HG02870 (cell line): ENCODE measurements around the gene SBK3.
A peak's percentile ranks its signal among the peaks of the same experiment; 100 is the strongest.
"Not testable (repeated sequence)": the region's sequence is repeated elsewhere in the genome, so short reads cannot be mapped to it uniquely, and the experiment has no call there.

ENCODE experiments used
- ATAC-seq: cut with Tn5 transposase; IDR thresholded peaks from one replicate; pipeline ENCODE4 v1.9.1; 2021; ENCODE audit warnings: mild to moderate bottlenecking, moderate library complexity; ENCODE audit not compliant: unreplicated experiment

Gene SBK3, protein sequence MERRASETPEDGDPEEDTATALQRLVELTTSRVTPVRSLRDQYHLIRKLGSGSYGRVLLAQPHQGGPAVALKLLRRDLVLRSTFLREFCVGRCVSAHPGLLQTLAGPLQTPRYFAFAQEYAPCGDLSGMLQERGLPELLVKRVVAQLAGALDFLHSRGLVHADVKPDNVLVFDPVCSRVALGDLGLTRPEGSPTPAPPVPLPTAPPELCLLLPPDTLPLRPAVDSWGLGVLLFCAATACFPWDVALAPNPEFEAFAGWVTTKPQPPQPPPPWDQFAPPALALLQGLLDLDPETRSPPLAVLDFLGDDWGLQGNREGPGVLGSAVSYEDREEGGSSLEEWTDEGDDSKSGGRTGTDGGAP

DNA sequence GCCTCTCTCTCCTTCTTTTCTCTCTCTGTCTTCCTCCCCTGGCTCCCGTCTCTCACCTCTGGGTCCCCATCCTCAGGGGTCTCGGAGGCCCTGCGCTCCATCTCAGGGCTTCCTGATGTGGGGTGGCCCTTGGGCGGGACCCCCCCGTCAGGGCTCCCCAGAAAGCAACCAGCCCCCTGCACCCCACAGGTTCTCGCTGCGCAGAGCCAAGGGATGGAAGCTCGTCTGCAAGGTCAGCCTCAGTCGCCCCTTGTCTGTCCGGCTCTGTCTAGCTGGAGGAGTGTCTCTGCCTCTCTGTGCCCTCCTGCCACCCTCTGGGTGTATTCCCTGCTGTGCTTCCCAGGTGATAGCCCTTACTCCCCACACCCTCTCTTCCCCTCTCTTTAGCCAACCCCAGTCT is at the start of gene SBK3:
Gene SBK3, minus strand, starts transcription at position 101 of the 400 bp plus-strand sequence. Its CDS starts 0 bp downstream, at position 101.
- ATAC-seq = no peak

DNA sequence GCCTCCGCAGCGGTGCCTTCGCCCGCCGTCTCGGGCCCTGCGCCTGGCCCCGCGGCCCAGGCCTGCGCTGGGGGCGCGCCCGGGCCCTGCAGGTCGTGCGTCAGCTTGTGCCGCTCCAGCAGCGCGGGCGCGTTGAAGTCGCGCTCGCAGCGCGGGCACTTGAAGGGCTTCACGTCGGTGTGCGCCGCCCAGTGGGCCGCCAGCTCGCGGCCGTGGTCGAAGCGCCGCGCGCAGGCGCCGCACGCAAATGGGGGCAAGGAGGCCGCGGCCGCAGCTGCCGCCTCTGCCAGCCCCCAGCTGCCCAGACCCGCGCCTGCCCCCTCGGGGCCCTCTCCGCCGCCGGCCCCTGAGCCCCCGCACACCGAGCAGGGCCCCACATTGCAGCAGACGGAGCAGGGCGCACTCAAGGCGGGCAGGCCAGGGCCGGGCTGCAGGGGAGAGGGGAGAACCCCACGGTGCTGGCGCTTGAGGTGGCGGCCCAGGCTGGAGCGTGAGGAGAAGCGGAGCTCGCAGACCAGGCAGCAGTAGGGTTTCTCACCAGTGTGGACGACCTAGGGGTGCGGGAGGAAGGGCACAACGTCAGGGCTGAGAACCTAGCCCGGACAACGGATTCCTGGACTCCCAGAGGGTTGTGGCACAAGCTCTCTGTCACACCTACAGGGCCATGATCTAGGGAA is 47.9 kb upstream of the SBK3 start:
- ATAC-seq = no peak

DNA sequence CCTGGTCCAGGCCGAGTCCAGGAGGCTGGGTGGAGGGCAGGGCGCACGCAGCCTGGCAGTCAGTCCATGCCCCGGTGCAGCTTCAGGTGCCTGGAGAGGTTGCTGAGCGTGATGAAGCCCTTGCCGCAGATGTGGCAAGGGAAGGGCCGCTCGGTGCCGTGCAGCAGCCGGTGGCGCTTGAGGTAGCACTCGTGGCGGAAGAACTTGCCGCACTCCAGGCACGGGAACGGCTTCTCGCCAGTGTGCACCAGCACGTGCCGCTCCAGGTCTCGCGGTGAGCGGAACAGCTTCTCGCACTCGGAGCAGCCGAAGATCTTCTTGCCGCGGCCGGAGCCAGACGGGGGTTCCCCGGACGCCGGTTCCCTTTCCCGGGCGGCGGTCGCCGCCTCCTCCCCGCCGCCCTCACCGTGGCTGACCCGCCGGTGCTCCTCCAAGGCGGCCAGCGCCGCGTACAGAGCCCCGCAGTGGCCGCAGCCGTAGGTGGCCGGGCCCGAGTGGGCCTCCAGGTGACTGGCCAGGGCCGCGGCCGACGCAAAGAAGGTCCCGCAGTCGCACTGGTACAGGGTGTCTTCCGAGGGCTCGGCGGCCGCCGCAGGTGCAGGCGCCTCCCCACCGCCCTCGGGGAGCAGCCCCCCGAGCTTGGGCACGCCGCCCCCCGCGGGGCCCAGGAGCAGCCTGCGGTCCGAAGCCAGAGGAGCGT is 47.2 kb upstream of the SBK3 start:
- no peak for ATAC-seq

DNA sequence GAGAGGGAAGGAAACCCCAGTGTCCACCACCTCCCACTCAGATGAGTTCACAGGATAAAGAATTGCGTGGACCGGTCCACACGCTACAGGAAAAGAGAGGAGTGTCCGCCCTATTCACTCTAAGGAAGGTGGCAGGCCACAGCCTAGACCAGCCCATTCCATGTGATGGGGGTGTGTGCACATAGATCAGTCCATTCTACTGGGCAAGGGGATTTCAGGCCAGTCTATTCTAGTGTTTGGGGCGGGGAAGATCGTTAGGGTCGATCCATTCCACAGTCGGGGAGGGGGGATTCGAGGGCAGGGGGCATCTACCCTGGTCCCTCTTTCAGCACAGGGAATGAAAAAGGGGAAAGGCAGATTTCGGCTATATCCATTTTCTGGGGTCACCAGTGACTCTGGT is 46.2 kb upstream of the SBK3 start:
- ATAC-seq = no peak

DNA sequence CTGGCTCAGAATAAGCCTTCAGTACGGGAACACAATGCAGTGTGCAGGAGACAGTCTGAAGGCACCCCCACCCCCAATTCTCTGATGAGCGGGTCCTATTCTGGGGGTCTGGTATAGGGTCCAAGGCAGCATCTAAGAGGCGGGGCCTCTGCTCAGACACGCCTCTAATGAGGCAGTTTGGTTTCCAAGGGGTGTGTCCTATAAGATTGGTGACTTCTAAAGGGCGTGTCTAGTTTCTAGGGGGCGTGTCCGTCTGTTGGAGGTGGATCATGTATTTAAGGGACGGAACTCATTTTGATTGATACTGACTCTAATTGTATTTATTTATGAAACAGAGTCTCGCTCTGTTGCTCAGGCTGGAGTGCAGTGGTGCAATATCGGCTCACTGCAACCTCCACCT is 45.3 kb upstream of the SBK3 start:
- no peak for ATAC-seq

DNA sequence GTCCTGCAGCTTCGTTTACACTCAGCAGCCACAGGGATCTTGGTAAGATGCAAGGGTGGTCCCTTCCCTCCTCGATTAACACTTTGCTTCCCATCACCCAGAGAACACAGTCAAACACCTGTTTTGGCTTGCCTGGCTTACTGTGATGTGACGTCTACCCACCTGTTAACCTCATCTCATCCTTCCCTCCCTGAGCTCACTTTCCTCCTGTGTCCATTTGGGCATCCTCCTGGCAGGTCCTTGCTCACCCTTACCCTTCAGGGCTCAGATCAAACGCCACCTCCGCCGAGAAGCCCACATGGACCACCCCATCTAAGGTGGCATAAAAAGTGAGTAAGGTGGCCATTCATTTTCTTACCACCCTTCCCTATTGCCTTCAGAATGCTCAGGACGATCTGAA is 44.8 kb upstream of the SBK3 start:
- no peak for ATAC-seq

DNA sequence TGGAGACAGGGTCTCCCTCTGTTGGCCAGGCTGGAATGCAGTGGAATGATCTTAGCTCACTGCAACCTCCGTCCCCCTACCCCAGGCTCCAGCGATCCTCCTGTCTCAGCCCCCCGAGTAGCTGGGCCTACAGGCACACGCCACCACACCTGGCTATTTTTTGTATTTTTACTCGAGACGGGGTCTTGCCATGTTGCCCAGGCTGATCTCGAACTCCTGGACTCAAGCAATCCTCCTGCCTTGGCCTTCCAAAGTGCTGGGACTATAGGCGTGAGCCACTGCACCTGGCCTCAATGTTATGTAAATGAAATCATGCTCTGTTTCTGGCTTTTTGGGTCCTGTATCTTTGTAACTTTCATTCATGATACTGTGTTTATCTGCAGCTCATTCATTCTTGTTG is 43.4 kb upstream of the SBK3 start:
- no peak for ATAC-seq

DNA sequence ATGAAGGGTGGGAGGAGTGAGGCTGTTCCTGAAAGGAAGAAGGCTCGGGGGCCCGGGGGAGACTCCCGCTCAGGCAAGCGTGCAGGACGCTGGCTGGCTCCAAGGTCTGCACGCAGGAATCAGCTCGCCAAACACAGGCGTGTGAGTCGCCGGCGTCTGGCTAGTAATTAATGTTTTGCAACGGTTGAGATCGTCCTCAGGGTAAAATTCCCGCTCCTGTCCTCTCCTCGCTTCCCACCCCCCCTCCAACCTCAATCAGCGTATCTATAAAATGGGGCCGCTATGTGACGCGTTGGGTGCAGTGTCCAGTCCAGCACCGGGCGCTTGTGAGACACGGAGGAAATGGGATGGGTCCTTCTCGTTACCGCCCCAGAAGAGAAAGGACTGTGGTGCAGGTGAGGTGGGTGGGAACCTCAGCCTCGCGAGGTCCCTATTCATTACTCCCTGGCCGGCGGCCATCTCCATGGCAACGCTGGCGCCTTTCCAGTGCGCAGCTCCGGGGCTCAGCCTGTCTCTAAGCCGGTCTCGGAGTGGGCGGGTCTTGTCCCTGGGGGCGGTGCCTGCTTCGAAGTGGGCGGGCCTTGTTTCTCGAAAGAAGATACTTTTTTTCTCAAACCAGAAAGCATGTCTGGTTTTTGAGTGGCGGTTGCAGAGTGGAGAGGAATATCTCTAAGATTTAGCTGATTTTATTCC is 41.8 kb upstream of the SBK3 start:
- ATAC-seq = peak; percentile 78

DNA sequence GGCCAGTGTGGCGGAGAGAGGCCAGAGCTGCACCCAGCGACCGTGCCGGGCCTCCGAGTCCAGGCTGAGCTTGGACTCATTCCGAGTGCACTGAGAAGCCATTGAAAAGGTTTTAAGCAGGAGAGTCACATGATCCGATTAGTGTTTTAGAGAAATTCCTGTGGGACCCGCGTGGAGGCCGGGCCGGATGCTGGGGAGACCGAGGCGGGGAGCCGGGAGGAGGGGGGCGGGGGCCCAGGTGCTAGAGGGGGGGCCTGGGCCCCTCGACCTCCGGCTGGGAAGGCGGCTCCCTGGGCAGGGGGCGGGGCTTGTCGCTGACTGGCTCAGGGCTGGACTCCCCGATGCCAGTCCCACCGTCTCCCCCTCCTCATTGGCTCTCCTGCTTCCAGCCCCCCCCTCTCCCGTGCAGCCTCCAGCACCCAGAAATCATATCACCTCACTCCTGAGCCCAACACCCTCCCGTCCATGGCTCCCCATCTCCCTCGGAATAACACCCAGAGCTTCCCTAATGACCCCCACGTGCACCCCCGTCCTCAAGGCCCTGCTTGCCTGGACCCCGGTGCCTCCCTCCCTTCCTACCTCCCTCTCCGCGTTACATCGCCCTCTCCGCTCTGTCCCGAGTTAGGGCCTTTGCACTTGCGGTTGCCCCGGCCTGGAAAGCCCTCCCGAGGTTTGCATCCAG is 40.5 kb upstream of the SBK3 start:
- no peak for ATAC-seq

DNA sequence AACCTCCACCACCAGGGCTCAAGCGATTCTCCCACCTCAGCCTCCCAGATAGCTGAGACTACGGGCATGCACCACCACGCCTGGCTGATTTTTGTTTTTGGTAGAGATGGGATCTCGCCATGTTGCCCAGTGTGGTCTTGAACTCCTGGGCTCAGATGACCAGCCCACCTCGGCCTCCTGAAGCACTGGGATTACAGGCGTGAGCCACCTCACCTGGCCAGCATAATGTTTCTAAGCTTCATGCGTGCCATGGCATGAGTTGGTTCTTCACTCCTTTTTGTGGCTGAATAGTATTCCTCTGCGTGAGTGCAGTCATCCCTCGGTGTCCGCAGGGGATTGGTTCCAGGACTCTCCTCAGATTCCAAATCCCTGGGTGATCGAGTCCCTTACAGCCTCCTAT is 39.5 kb upstream of the SBK3 start:
- ATAC-seq = no peak

DNA sequence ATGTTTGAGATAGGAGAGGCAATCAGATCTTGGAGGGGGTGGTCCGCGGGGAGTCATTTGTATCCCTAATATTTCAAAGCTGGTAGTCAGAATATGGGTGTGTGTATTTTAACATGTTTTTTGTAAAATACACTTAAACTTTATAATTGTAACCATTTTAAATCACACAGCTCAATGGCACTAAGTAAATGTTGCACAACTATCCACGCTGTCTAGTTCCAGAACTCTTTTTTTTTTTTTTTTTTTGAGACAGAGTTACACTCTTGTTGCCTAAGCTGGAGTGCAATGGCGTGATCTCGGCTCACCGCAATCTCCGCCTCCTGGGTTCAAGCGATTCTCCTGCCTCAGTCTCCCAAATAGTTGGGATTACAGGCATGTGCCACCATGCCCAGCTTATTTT is 38.6 kb upstream of the SBK3 start:
- ATAC-seq = not testable (repeated sequence)

DNA sequence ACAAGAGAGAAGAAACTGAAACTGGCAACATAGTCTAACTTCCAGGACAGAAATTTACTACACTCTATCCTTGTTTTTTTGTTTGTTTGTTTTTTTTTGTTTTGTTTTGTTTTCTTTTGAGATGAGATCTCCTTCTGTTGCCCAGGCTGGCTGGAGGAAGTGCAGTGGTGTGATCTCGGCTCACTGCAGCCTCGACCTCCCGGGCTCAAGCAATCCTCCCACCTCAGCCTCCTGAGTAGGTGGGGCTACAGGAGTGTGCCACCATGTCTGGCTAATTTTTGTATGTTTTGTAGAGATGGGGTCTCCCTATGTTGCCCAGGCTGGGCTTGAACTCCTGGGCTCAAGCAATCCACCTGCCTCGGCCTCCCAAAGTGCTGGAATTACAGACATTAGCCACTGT is 36.9 kb upstream of the SBK3 start:
- ATAC-seq = not testable (repeated sequence)

DNA sequence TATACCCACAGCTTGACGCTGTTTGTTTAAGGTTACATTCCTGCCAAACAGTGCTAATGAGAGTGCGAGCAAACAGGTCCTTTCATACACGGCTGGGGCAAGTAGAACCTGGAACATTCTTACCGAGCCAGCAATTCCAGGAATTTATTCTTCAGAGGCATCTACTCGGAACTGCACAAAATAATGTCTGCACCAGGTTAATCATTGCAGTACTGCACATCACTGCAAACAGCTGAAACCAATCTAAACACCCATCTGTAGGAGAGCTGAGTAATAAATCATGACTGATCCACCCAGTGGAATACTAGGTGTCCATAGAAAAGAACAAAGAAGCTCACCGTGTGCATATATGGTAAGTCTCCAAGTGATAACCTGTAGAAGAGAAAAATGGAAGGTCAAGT is 36.5 kb upstream of the SBK3 start:
- ATAC-seq = no peak

DNA sequence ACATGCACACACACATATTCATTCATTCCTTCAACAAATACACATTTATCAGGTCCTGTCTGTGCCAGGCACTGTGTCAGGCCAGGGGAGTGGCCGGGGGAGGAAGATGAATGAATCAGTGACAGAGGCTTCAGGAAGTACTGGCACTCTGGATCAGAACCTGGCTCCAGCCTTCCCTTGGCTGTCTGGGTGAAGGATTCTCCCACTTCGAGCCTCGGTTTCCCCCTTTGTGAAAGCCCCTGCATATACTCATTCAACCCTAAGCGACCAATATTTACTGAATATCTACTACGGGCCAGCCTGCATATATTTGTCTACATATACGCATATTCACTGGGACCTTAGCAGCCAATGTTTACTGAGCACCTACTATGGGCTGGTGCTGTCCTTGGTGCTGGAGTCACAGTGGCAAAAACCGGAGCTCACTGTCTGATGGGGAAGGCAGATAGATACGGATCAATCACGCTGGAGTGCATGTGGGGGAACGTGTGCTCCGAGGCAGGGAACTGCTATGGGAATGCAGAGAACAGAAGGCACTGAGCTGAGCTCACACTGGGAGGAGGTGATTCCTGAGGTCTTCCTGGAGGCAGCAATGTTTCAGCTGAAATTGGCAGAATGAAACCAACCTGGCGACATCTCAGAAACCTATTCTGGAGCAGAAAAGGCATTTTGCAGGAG is 35.9 kb upstream of the SBK3 start:
- no peak for ATAC-seq

DNA sequence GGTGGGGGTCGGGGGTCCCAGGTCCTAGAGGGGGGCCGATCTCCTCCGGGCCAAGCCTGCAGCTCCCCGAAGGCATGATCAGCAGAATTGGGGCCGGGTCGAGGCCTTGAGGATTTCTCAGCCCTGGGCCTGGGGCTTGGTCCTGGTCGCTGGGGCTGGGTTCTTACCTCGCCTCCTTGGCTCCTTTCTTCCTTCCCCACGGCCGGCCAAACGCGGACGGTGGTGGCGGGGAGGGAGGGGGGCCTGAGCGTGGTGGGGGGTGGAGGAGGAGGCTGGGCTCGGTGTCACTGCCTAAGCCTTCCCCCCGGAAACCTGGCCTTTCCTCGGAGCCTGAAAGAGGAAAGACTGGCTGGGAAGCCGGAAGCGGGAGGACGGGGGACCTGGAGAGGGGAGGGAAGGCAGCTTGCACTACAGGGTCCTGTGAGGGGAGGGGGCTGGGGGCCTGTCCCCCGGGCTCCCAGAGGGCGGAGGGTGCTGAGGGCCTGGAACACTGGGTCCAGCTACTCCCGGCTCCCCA is 35.3 kb upstream of the SBK3 start, which contains the start of gene ZNF579:
Gene ZNF579, minus strand, starts transcription at position 221 of the 517 bp plus-strand sequence. CDS start 1,209 bp downstream, outside the sequence.
- no peak for ATAC-seq

DNA sequence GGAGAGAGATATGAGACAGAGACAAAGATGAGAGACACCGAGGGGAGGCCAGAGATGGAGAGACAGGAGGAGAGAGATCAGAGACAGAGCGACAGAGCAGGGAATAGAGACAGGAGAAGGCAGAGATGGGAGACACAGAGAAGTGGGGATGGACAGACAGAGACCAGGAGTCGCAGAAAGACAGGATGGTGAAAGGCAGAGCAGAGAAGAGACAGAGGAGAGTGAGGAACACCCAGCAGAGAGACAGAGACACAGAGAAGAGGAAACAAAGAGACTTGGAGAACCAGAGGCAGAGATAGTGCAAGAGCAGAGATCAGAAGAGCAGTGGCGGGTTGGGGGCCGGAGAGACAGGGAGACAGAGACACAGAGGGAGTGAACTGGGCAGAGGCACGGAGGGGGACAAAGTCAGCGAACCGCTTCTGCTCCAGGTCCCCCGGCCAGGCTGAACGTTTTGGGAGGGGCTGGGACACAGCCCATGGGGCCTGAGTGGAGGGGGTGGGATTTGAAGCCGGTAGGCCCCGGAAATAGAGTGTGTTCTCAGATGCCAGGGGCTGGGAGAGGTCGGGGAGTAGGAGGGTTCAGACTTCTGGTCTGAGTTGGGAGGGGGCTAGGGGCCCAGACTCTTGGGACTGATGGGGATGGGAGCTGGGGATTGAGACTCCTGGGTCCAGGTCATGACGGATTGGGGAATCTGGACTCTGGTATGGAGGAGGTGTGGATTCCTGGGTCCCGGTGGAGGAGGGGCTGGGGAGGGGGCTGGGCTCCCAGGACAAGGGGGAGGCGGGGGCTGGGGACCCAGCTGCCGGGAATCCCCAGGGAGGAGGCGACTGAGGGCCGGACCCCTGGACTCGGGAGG is 34.7 kb upstream of the SBK3 start:
- ATAC-seq = no peak

DNA sequence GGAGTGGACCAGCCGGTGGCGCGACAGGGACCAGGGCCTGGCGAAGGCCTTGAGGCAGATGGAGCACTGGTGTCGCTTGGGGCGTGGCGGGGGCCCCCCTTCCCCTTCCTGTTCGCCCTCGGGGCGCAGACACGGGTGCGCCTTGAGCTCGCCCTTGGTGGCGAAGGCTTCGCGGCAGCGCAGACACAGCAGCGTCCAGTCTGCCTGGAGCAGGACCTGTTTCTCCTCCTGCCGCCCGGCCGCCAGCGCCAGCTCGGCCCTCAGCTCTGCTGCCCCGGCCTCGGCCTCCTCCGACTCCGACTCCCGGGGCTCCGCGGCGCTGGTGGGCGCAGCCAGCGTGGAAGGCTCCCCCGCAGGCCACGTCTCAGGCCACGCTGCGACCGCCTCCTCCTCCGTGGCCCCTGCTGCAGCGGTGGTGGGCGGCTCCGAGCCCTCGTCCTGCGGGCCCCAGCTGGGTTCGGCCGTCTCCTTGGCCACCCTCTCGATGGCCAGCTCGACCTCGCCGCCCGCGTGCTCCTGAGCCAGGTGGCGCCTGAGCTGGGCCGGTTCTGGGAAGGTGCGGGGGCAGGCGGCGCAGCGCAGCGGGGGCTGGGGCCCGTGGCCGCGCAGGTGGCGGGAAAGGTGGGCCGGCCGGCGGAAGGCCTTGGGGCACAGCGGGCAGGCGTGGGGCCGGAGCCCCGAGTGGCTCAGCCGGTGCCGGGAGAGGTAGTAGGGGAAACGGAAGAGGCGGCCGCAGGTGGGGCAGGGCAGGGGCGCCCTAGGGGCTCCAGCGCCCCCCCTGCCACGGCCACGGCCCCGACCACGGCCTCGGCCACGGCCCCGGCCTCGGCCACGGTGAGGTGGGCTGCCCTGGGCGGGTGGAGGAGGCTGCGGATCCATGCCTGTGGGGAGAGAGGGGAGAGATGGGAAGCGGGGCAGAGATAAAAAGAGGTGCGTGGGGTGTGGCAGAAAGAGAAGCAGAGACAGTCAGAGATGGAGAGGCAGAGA is 33.7 kb upstream of the SBK3 start:
- ATAC-seq = no peak
